Measurements from ENCODE around the gene LTB.

GRCh38 chr6:31621320-31621939 is 39.2 kb upstream of the LTB start:
- TF ChIP-seq ZNF704 (tag by site-specific recombination; IDR thresholded peaks at IDR 0.05) (no peak), CTCF (tag by site-specific recombination; IDR thresholded peaks at IDR 0.05) (no peak)

Data from HEK293 (cell line).